ENCODE data around the gene ACOT7. TPM values are rescaled to one million over a fixed set of nuclear protein-coding genes. Genes with fewer than 3 reads are reported as not detected.

The ACOT7 gene
- total RNA-seq, 2 experiments from 2014 or later: 5.3 to 5.4 TPM

- no peaks in the 10 kb centered on the region for H3K4me1 ChIP-seq (ENCODE audit: insufficient read depth, low read length)
- H3K4me3 ChIP-seq (ENCODE audit: low read length): no peak overlapping the region
- DNase-seq: no peak
- intact Hi-C loops (cut with DNase I, micrococcal nuclease): no loop called here
- no peak for ATAC-seq (ENCODE audit: poor library complexity)
- no peak for TF ChIP-seq CTCF (IDR thresholded peaks at IDR 0.05)
- H3K27ac ChIP-seq (ENCODE audit: low read depth in 1 of 2, low read length in 2 of 2): no peak overlapping the region
- POLR2A ChIA-PET: no interaction called here
- Mint-ChIP-seq H3K4me3 (no peak overlapping the region), H3K4me1 (ENCODE audit: low read depth) (no peaks in the 10 kb centered on the region), H3K36me3 (ENCODE audit: low read depth) (peaks cover 3% of the 10 kb centered on the region), H3K9me3 (no peaks in the 10 kb centered on the region), H3K27ac (no peak overlapping the region), H3K27me3 (no peaks in the 10 kb centered on the region)
- CTCF ChIA-PET: no interaction called here
- no peaks in the 10 kb centered on the region for H3K9me3 ChIP-seq (ENCODE audit: control insufficient read depth in 1 of 2, insufficient read depth in 1 of 2, low read length in 2 of 2)
- no peaks in the 10 kb centered on the region for H3K27me3 ChIP-seq (ENCODE audit: control insufficient read depth in 1 of 2, insufficient read depth in 2 of 2, low read length in 2 of 2)
- H3K36me3 ChIP-seq (ENCODE audit: insufficient read depth, low read length): peaks cover 4% of the 10 kb centered on the region
Observed at GRCh38 chr1:6298530-6298929, 95.0 kb downstream of the ACOT7 start.

GRCh38 chr1:6295910-6296309, 97.7 kb downstream of the ACOT7 start:
- Histone ChIP-seq H3K9me3 (ENCODE audit: control insufficient read depth in 1 of 2, insufficient read depth in 1 of 2, low read length in 2 of 2) (no peaks in the 10 kb centered on the region), H3K36me3 (ENCODE audit: insufficient read depth, low read length) (peaks cover 8% of the 10 kb centered on the region), H3K4me3 (ENCODE audit: low read length) (no peak overlapping the region), H3K27me3 (ENCODE audit: control insufficient read depth in 1 of 2, insufficient read depth in 2 of 2, low read length in 2 of 2) (no peaks in the 10 kb centered on the region), H3K27ac (ENCODE audit: low read depth in 1 of 2, low read length in 2 of 2) (no peak overlapping the region), H3K4me1 (ENCODE audit: insufficient read depth, low read length) (no peaks in the 10 kb centered on the region)
- no peak for ATAC-seq (ENCODE audit: poor library complexity)
- H3K4me3 Mint-ChIP-seq: no peak overlapping the region
- CTCF ChIA-PET: no interaction called here
- intact Hi-C loops (cut with DNase I, micrococcal nuclease): no loop called here
- no peaks in the 10 kb centered on the region for H3K27me3 Mint-ChIP-seq
- DNase-seq: no peak
- no peak for TF ChIP-seq CTCF (IDR thresholded peaks at IDR 0.05)
- no peaks in the 10 kb centered on the region for H3K4me1 Mint-ChIP-seq (ENCODE audit: low read depth)
- H3K27ac Mint-ChIP-seq: no peak overlapping the region
- POLR2A ChIA-PET: no interaction called here
- no peaks in the 10 kb centered on the region for H3K9me3 Mint-ChIP-seq
- H3K36me3 Mint-ChIP-seq (ENCODE audit: low read depth): peaks cover 3% of the 10 kb centered on the region

GRCh38 chr1:6294890-6295556, 98.5 kb downstream of the ACOT7 start:
- H3K9me3 ChIP-seq (ENCODE audit: control insufficient read depth in 1 of 2, insufficient read depth in 1 of 2, low read length in 2 of 2): no peaks in the 10 kb centered on the region
- no peak overlapping the region for H3K27ac ChIP-seq (ENCODE audit: low read depth in 1 of 2, low read length in 2 of 2)
- no peak overlapping the region for H3K4me3 ChIP-seq (ENCODE audit: low read length)
- peaks cover 8% of the 10 kb centered on the region for H3K36me3 ChIP-seq (ENCODE audit: insufficient read depth, low read length)
- Mint-ChIP-seq H3K4me1 (ENCODE audit: low read depth) (no peaks in the 10 kb centered on the region), H3K36me3 (ENCODE audit: low read depth) (peaks cover 3% of the 10 kb centered on the region), H3K27me3 (no peaks in the 10 kb centered on the region), H3K27ac (no peak overlapping the region), H3K9me3 (no peaks in the 10 kb centered on the region), H3K4me3 (no peak overlapping the region)
- CTCF ChIA-PET: no interaction called here
- ATAC-seq (ENCODE audit: poor library complexity) (no peak), DNase-seq (peak in 1 of 14 experiments; percentile 39)
- no peaks in the 10 kb centered on the region for H3K27me3 ChIP-seq (ENCODE audit: control insufficient read depth in 1 of 2, insufficient read depth in 2 of 2, low read length in 2 of 2)
- POLR2A ChIA-PET: no interaction called here
- no peaks in the 10 kb centered on the region for H3K4me1 ChIP-seq (ENCODE audit: insufficient read depth, low read length)
- intact Hi-C loops (cut with DNase I, micrococcal nuclease): no loop called here
- TF ChIP-seq CTCF (IDR thresholded peaks at IDR 0.05): no peak

Data from CD4-positive, alpha-beta T cell (primary cell).